IMR-90 (cell line): ENCODE measurements around the gene FADS1. TPM values are rescaled to one million over a fixed set of nuclear protein-coding genes. Genes with fewer than 3 reads are reported as not detected.

Experiments used
- ATAC-seq: fragments of 200-7000 bp; cut with Tn5 transposase; 2 replicates; pipeline ENCODE4 v1.9.1; 2020; ENCODE audit warnings: low read depth, mild to moderate bottlenecking, moderate library complexity
- BruUV-seq: library from RNA; stranded (reverse); fragments of 400-500 nt; replicated peaks from 2 replicates; lab custom pipeline; 2021; lab: Mats Ljungman, UMichigan
- CTCF ChIA-PET: fragments of 300-600 bp; formaldehyde crosslinking; extraction: SDS; loops from one replicate; lab custom pipeline; 2021; ENCODE audit warnings: antibody characterized with exemption; lab: Yijun Ruan, JAX
- POLR2A ChIA-PET: fragments of 300-600 bp; sonication (Branson Sonifier 250); formaldehyde crosslinking; loops from one replicate; lab custom pipeline; 2022; ENCODE audit warnings: antibody characterized with exemption; ENCODE audit not compliant: unreplicated experiment; lab: Charles Lee
- DNase-seq: peaks from one replicate; pipeline ENCODE4 v3.0.0; 2013
- H2AFZ ChIP-seq: replicated peaks from 2 replicates; pipeline ENCODE3; 2013; ENCODE audit warnings: low read length, mild to moderate bottlenecking; ENCODE audit not compliant: poor library complexity
- H2AK5ac ChIP-seq: 2 replicates; pipeline ENCODE4 v1.6.1; 2013; ENCODE audit warnings: low read depth, low read length, inconsistent platforms
- H2AK9ac ChIP-seq: replicated peaks from 2 replicates; pipeline ENCODE3; 2013; ENCODE audit warnings: mild to moderate bottlenecking, low read depth, low read length, moderate library complexity; ENCODE audit not compliant: poor library complexity
- H2BK120ac ChIP-seq: 2 replicates; pipeline ENCODE4 v1.6.1; 2013; ENCODE audit warnings: low read depth, low read length, inconsistent platforms
- H2BK15ac ChIP-seq: 3 replicates; pipeline ENCODE4 v1.6.1; 2013; ENCODE audit warnings: low read depth, low read length, inconsistent platforms
- H2BK20ac ChIP-seq: 2 replicates; pipeline ENCODE4 v1.6.1; 2013; ENCODE audit warnings: low read depth, mild to moderate bottlenecking, inconsistent platforms, low read length, moderate library complexity
- H2BK5ac ChIP-seq: 2 replicates; pipeline ENCODE4 v1.6.1; 2013; ENCODE audit warnings: mild to moderate bottlenecking, low read depth, low read length, inconsistent platforms; ENCODE audit not compliant: poor library complexity, severe bottlenecking
- H3K14ac ChIP-seq: replicated peaks from 2 replicates; pipeline ENCODE4 v1.6.1; 2013; ENCODE audit warnings: low read depth, low read length, inconsistent platforms
- H3K18ac ChIP-seq: 2 replicates; pipeline ENCODE4 v1.6.1; 2013; ENCODE audit warnings: low read depth, low read length, control low read depth
- H3K23ac ChIP-seq: 2 replicates; pipeline ENCODE4 v1.6.1; 2013; ENCODE audit warnings: low read depth, low read length, inconsistent platforms
- H3K27ac ChIP-seq: 2 replicates; pipeline ENCODE4 v1.5.1; 2013; ENCODE audit warnings: mild to moderate bottlenecking, control low read depth, low read length; ENCODE audit not compliant: insufficient read depth
- H3K27me3 ChIP-seq: 2 replicates; pipeline ENCODE4 v1.6.1; 2013; ENCODE audit warnings: low read length; ENCODE audit not compliant: control insufficient read depth, insufficient read depth
- H3K36me3 ChIP-seq: 2 replicates; pipeline ENCODE4 v1.6.1; 2013; ENCODE audit warnings: low read length, mixed read lengths; ENCODE audit not compliant: control insufficient read depth, insufficient read depth
- H3K4ac ChIP-seq: 2 replicates; pipeline ENCODE4 v1.6.1; 2013; ENCODE audit warnings: low read depth, low read length, inconsistent platforms
- H3K4me1 ChIP-seq: 2 replicates; pipeline ENCODE4 v1.6.1; 2013; ENCODE audit warnings: low read length, mixed read lengths; ENCODE audit not compliant: control insufficient read depth, insufficient read depth
- H3K4me2 ChIP-seq: 2 replicates; pipeline ENCODE4 v1.6.1; 2013; ENCODE audit warnings: low read depth, mild to moderate bottlenecking, control low read depth, low read length, moderate library complexity
- H3K4me3 ChIP-seq: 2 replicates; pipeline ENCODE4 v1.5.1; 2013; ENCODE audit warnings: low read depth, mild to moderate bottlenecking, control low read depth, low read length, moderate library complexity; ENCODE audit not compliant: insufficient read depth
- H3K56ac ChIP-seq: 2 replicates; pipeline ENCODE4 v1.6.1; 2013; ENCODE audit warnings: low read length, inconsistent platforms; ENCODE audit not compliant: insufficient read depth; ENCODE audit errors: extremely low read depth
- H3K79me1 ChIP-seq, 2 experiments: 2 replicates each; pipeline ENCODE4 v1.6.1; 2013; ENCODE audit warnings: low read length in 2 of 2, inconsistent platforms in 1 of 2, low read depth in 1 of 2
- H3K9ac ChIP-seq: 2 replicates; pipeline ENCODE4 v1.6.1; 2013; ENCODE audit warnings: low read depth, low read length, control low read depth
- H3K9me1 ChIP-seq: 2 replicates; pipeline ENCODE4 v1.6.1; 2013; ENCODE audit warnings: low read length, inconsistent platforms; ENCODE audit not compliant: insufficient read depth
- H3K9me3 ChIP-seq: 2 replicates; pipeline ENCODE4 v1.6.1; 2013; ENCODE audit warnings: low read length; ENCODE audit not compliant: control insufficient read depth, insufficient read depth
- H4K20me1 ChIP-seq: 2 replicates; pipeline ENCODE4 v1.6.1; 2013; ENCODE audit warnings: low read length, inconsistent platforms; ENCODE audit not compliant: insufficient read depth
- H4K5ac ChIP-seq: 2 replicates; pipeline ENCODE4 v1.6.1; 2013; ENCODE audit warnings: mild to moderate bottlenecking, low read depth, low read length, control low read depth
- H4K8ac ChIP-seq, 2 experiments: 2 replicates each; pipeline ENCODE4 v1.6.1; 2013; ENCODE audit warnings: low read depth in 2 of 2, low read length in 2 of 2, control low read depth in 1 of 2, inconsistent platforms in 1 of 2
- H4K91ac ChIP-seq: 2 replicates; pipeline ENCODE4 v1.6.1; 2013; ENCODE audit warnings: low read depth, low read length, inconsistent platforms; ENCODE audit not compliant: insufficient read depth
- BHLHE40 ChIP-seq: fragments of 150-350 bp; IDR thresholded peaks from 2 replicates; pipeline ENCODE4 v1.6.1; 2016; ENCODE audit warnings: mild to moderate bottlenecking, low read depth, low read length
- CEBPB ChIP-seq: IDR thresholded peaks from 2 replicates; pipeline ENCODE4 v1.6.1; 2012; ENCODE audit warnings: low read depth, low read length, improper control_type of control experiment
- CHD1 ChIP-seq: IDR thresholded peaks from 2 replicates; pipeline ENCODE4 v1.6.1; 2012; ENCODE audit warnings: low read depth, low read length, improper control_type of control experiment
- FOS ChIP-seq: fragments of 150-350 bp; IDR thresholded peaks from 2 replicates; pipeline ENCODE4 v1.6.1; 2016; ENCODE audit warnings: low read depth, low read length
- MAFK ChIP-seq: IDR thresholded peaks from 2 replicates; pipeline ENCODE4 v1.6.1; 2012; ENCODE audit warnings: low read depth, low read length, improper control_type of control experiment
- MAZ ChIP-seq: IDR thresholded peaks from 2 replicates; pipeline ENCODE4 v1.6.1; 2012; ENCODE audit warnings: low read depth, mild to moderate bottlenecking, low read length, improper control_type of control experiment, moderate library complexity, borderline replicate concordance
- MXI1 ChIP-seq: IDR thresholded peaks from 2 replicates; pipeline ENCODE4 v1.6.1; 2012; ENCODE audit warnings: low read depth, mild to moderate bottlenecking, low read length, moderate library complexity, borderline replicate concordance
- POLR2A ChIP-seq: IDR thresholded peaks from 2 replicates; pipeline ENCODE4 v1.6.1; 2012; ENCODE audit warnings: mild to moderate bottlenecking, low read depth, low read length
- RAD21 ChIP-seq: IDR thresholded peaks from 2 replicates; pipeline ENCODE4 v1.6.1; 2012; ENCODE audit warnings: low read length, improper control_type of control experiment
- RCOR1 ChIP-seq: IDR thresholded peaks from 2 replicates; pipeline ENCODE4 v1.6.1; 2012; ENCODE audit warnings: mild to moderate bottlenecking, low read length, improper control_type of control experiment; ENCODE audit not compliant: insufficient replicate concordance
- RFX5 ChIP-seq: IDR thresholded peaks from 2 replicates; pipeline ENCODE4 v1.8.0; 2012; ENCODE audit warnings: low read depth, mild to moderate bottlenecking, low read length, moderate library complexity
- SMC3 ChIP-seq: fragments of 150-350 bp; IDR thresholded peaks from 2 replicates; pipeline ENCODE4 v1.6.1; 2016; ENCODE audit warnings: low read depth, mild to moderate bottlenecking, antibody characterized with exemption, low read length, moderate library complexity
- WGBS, 2 experiments: methylation state at CpG; one replicate each; pipeline versions ENCODE4 v1.1.5 to v1.1.7; 2013; ENCODE audit warnings: missing lambda C conversion rate in 2 of 2; ENCODE audit not compliant: insufficient read length in 1 of 2; ENCODE audit errors: extremely low coverage in 2 of 2; 5-methylcytosine and 5-hydroxymethylcytosine counted together
- dilution Hi-C: fragments of 300-500 bp; cut with HindIII; formaldehyde crosslinking; loops from one replicate; pipeline ENCODE4 v1.14.3; 2018; ENCODE audit warnings: low sequenced_read_pairs; ENCODE audit not compliant: unreplicated experiment
- in situ Hi-C: fragments of 300-500 bp; cut with MboI; formaldehyde crosslinking; loops from 3 replicates; pipeline ENCODE4 v1.14.3; 2019; ENCODE audit warnings: low sequenced_read_pairs, inconsistent platforms, mixed read lengths
- intact Hi-C: fragments of 100-400 bp; cut with micrococcal nuclease; formaldehyde crosslinking; loops from 2 replicates; pipeline ENCODE4 v1.10.0; 2022
- polyA plus RNA-seq, 3 experiments: library from polyadenylated mRNA; depleted of rRNA; stranded (reverse); fragments of >200 nt; gene quantifications; 2 replicates each; pipeline ENCODE4 v1.2.3, GENCODE V29; 2012; ENCODE audit warnings: low replicate concordance in 1 of 3
- total RNA-seq: library from RNA; depleted of rRNA; stranded (reverse); fragments of >200 nt; gene quantifications from 2 replicates; pipeline ENCODE4 v1.2.3, GENCODE V29; 2012
- TF ChIP-seq, protein P1 (sequence below): fragments of 150-350 bp; IDR thresholded peaks from 2 replicates; pipeline ENCODE4 v1.6.1; 2016; ENCODE audit warnings: low read depth, mild to moderate bottlenecking, low read length, moderate library complexity, borderline replicate concordance
- TF ChIP-seq, protein P2 (sequence below): conservative IDR thresholded peaks from 2 replicates; pipeline ENCODE4 v1.5.1; 2012; ENCODE audit warnings: mild to moderate bottlenecking, low read depth, low read length, improper control_type of control experiment
- TF ChIP-seq, protein P3 (sequence below): fragments of 150-350 bp; IDR thresholded peaks from 2 replicates; pipeline ENCODE4 v1.6.1; 2017; ENCODE audit warnings: mild to moderate bottlenecking, antibody characterized with exemption, low read length, low read depth

FADS1 gene
- total and polyA plus RNA-seq, 2 of the 4 experiments (the other 2 are of a cell fraction): 16.3 to 18.4 TPM

DNA sequence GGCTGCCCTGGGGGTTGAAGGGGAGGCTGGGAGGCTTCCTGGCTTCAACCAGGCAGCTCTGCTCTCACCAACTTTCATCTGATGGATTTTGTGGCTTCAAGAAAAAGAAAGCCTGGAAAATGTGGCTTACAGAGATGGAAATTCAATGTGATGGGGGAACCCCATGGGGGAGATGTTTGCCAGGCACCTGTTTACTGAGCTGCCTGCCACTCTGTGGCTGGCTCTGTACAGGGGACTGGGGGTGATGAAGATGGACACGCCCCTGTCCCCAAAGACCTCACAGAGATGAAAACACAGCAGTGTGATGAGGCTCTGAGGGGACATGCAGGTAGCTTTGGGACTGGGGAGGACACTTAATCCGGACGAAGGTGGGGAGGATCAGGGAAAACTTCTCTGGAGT is 34.5 kb downstream of the FADS1 start:
- Histone ChIP-seq H4K20me1 (peaks cover 5% of the 10 kb centered on the region; the same call in 1 of the 2 replicates), H3K56ac (no peak overlapping the region), H3K4ac (no peak overlapping the region), H3K9me1 (no peaks in the 10 kb centered on the region; the same call in 1 of the 2 replicates), H3K4me1 (peaks cover 3% of the 10 kb centered on the region; the same call in 1 of the 2 replicates), H2BK120ac (no peak overlapping the region), H3K9me3 (no peaks in the 10 kb centered on the region), H3K4me3 (no peak overlapping the region), H2BK20ac (no peak overlapping the region), H3K18ac (no peak overlapping the region), H2AK5ac (no peak overlapping the region), H3K14ac (no peak overlapping the region), H3K23ac (no peak overlapping the region), H2BK15ac (no peak overlapping the region), H4K8ac (no peak overlapping the region), H3K79me1 (no peaks in the 10 kb centered on the region), H3K36me3 (peaks cover 34% of the 10 kb centered on the region), H4K5ac (no peak overlapping the region), H3K4me2 (no peak overlapping the region), H2AFZ (no peak overlapping the region), H3K27me3 (no peaks in the 10 kb centered on the region), H4K91ac (no peak overlapping the region), H3K9ac (no peak overlapping the region), H2BK5ac (no peak overlapping the region), H2AK9ac (no peak overlapping the region), H3K27ac (no peak overlapping the region)
- intact Hi-C loops: no loop called here
- no peak for DNase-seq
- in situ Hi-C loops: no loop called here
- ChIA-PET CTCF (interaction anchor here (1.2 kb wide), 1 partner anchor 15 kb away, joined by 5 read pairs; no protein-coding TSS in a partner anchor), POLR2A (no interaction called here)
- WGBS, 2 experiments: 80% methylated on average over 1 of the region's 3 CpGs; no CpG with 5 or more reads in 1 of the 2 experiments
- ATAC-seq: no peak
- dilution Hi-C loops: no loop called here
- no TSS peak for BruUV-seq
- no peak for TF ChIP-seq MAFK
- no peak for TF ChIP-seq POLR2A
- TF ChIP-seq, protein P1, sequence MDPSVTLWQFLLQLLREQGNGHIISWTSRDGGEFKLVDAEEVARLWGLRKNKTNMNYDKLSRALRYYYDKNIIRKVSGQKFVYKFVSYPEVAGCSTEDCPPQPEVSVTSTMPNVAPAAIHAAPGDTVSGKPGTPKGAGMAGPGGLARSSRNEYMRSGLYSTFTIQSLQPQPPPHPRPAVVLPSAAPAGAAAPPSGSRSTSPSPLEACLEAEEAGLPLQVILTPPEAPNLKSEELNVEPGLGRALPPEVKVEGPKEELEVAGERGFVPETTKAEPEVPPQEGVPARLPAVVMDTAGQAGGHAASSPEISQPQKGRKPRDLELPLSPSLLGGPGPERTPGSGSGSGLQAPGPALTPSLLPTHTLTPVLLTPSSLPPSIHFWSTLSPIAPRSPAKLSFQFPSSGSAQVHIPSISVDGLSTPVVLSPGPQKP: no peak
- TF ChIP-seq SMC3: no peak
- TF ChIP-seq RCOR1: no peak
- TF ChIP-seq RAD21: no peak
- TF ChIP-seq, protein P2, sequence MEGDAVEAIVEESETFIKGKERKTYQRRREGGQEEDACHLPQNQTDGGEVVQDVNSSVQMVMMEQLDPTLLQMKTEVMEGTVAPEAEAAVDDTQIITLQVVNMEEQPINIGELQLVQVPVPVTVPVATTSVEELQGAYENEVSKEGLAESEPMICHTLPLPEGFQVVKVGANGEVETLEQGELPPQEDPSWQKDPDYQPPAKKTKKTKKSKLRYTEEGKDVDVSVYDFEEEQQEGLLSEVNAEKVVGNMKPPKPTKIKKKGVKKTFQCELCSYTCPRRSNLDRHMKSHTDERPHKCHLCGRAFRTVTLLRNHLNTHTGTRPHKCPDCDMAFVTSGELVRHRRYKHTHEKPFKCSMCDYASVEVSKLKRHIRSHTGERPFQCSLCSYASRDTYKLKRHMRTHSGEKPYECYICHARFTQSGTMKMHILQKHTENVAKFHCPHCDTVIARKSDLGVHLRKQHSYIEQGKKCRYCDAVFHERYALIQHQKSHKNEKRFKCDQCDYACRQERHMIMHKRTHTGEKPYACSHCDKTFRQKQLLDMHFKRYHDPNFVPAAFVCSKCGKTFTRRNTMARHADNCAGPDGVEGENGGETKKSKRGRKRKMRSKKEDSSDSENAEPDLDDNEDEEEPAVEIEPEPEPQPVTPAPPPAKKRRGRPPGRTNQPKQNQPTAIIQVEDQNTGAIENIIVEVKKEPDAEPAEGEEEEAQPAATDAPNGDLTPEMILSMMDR: no peak
- TF ChIP-seq BHLHE40: no peak
- no peak for TF ChIP-seq MAZ
- TF ChIP-seq, protein P3, sequence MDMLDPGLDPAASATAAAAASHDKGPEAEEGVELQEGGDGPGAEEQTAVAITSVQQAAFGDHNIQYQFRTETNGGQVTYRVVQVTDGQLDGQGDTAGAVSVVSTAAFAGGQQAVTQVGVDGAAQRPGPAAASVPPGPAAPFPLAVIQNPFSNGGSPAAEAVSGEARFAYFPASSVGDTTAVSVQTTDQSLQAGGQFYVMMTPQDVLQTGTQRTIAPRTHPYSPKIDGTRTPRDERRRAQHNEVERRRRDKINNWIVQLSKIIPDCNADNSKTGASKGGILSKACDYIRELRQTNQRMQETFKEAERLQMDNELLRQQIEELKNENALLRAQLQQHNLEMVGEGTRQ: no peak
- TF ChIP-seq FOS: no peak
- no peak for TF ChIP-seq MXI1
- no peak for TF ChIP-seq RFX5
- no peak for TF ChIP-seq CEBPB
- no peak for TF ChIP-seq CHD1
